C4-2B (cell line): ENCODE measurements around the gene AGAP5.
"Not testable (repeated sequence)": the region's sequence is repeated elsewhere in the genome, so short reads cannot be mapped to it uniquely, and the experiment has no call there.

ENCODE experiments used
- ZFX ChIP-seq: fragments of 450-650 bp; IDR thresholded peaks from 2 replicates; pipeline ENCODE4 v1.6.1; 2017
- TF ChIP-seq, protein P1 (sequence below): fragments of 450-650 bp; conservative IDR thresholded peaks from 2 replicates; pipeline ENCODE4 v1.5.1; 2017; ENCODE audit warnings: mild to moderate bottlenecking

DNA sequence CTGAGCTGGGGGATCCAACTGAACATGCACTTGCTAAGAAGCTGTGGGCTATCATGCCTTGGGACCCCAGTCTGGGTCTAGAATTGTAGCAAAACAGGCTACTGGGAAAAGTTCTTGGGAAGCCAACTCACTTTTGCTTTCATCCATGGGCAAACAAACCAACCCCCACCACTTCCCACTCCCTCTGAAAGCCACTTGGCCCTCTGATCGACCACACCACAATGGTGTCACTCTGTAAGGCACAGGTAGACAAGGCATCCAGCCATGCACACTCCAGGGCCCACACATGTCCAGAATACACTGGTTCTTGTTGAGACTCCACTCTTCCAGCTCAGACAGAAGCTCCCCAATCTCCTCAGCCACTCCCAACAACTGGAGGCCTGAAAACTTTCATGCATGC is 10.2 kb upstream of the AGAP5 start:
- TF ChIP-seq, protein P1, sequence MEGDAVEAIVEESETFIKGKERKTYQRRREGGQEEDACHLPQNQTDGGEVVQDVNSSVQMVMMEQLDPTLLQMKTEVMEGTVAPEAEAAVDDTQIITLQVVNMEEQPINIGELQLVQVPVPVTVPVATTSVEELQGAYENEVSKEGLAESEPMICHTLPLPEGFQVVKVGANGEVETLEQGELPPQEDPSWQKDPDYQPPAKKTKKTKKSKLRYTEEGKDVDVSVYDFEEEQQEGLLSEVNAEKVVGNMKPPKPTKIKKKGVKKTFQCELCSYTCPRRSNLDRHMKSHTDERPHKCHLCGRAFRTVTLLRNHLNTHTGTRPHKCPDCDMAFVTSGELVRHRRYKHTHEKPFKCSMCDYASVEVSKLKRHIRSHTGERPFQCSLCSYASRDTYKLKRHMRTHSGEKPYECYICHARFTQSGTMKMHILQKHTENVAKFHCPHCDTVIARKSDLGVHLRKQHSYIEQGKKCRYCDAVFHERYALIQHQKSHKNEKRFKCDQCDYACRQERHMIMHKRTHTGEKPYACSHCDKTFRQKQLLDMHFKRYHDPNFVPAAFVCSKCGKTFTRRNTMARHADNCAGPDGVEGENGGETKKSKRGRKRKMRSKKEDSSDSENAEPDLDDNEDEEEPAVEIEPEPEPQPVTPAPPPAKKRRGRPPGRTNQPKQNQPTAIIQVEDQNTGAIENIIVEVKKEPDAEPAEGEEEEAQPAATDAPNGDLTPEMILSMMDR, result not testable (repeated sequence)
- not testable (repeated sequence) for TF ChIP-seq ZFX
